WTC11 (cell line): ENCODE results near the gene PCBP3. TPM values are rescaled to one million over a fixed set of nuclear protein-coding genes. Genes with fewer than 3 reads are reported as not detected.

Experiments used
- ATAC-seq: fragments of 200-7000 bp; cut with Tn5 transposase; 2 replicates; pipeline ENCODE4 v1.10.0; 2021; ENCODE audit warnings: mild to moderate bottlenecking, moderate library complexity
- CTCF ChIA-PET: fragments of 300-600 bp; sonication (Branson Sonifier 250); formaldehyde crosslinking; loops from one replicate; lab custom pipeline; 2021; ENCODE audit warnings: antibody characterized with exemption; lab: Charles Lee
- POLR2A ChIA-PET: fragments of 350-600 bp; sonication (Branson Sonifier 250); formaldehyde crosslinking; loops from one replicate; lab custom pipeline; 2021; ENCODE audit warnings: antibody characterized with exemption; lab: Charles Lee
- DNase-seq: peaks from one replicate; pipeline ENCODE4 v3.0.0; 2021; ENCODE audit warnings: low spot score
- H3K27ac Mint-ChIP-seq: 2 replicates; pipeline ENCODE4 v1.8.0; 2021; ENCODE audit warnings: mixed read lengths
- H3K27me3 Mint-ChIP-seq: 2 replicates; pipeline ENCODE4 v1.8.0; 2021; ENCODE audit warnings: low read depth, mild to moderate bottlenecking, moderate library complexity, mixed read lengths
- H3K36me3 Mint-ChIP-seq: 2 replicates; pipeline ENCODE4 v1.8.0; 2021; ENCODE audit warnings: mixed read lengths
- H3K4me1 Mint-ChIP-seq: 2 replicates; pipeline ENCODE4 v1.8.0; 2022; ENCODE audit warnings: mixed read lengths
- H3K4me3 Mint-ChIP-seq: 2 replicates; pipeline ENCODE4 v1.8.0; 2021; ENCODE audit warnings: mild to moderate bottlenecking, moderate library complexity, mixed read lengths
- H3K9me3 Mint-ChIP-seq: 2 replicates; pipeline ENCODE4 v1.8.0; 2021; ENCODE audit warnings: mixed read lengths
- AR ChIP-seq: fragments of 250-450 bp; sonication (Bioruptor Pico); IDR thresholded peaks from 2 replicates; pipeline ENCODE4 v1.9.0; 2021; ENCODE audit warnings: mild to moderate bottlenecking
- CREB1 ChIP-seq: sonication (generic); formaldehyde crosslinking; IDR thresholded peaks from 2 replicates; pipeline ENCODE4 v1.8.0; 2023; ENCODE audit warnings: mild to moderate bottlenecking, missing genetic modification reagents
- CREM ChIP-seq: sonication (generic); formaldehyde crosslinking; IDR thresholded peaks from 2 replicates; pipeline ENCODE4 v1.8.1; 2022; ENCODE audit warnings: mild to moderate bottlenecking, missing genetic modification reagents, moderate library complexity
- EMX1 ChIP-seq: fragments of 250-450 bp; sonication (Bioruptor Pico); IDR thresholded peaks from 2 replicates; pipeline ENCODE4 v1.8.0; 2021; ENCODE audit warnings: mild to moderate bottlenecking
- ERG ChIP-seq: fragments of 250-450 bp; sonication (Bioruptor Pico); IDR thresholded peaks from 2 replicates; pipeline ENCODE4 v1.8.0; 2021; ENCODE audit warnings: mild to moderate bottlenecking
- FOXP1 ChIP-seq: sonication (generic); formaldehyde crosslinking; IDR thresholded peaks from 2 replicates; pipeline ENCODE4 v1.8.0; 2022; ENCODE audit warnings: missing genetic modification reagents, mild to moderate bottlenecking, moderate library complexity, borderline replicate concordance
- FOXP4 ChIP-seq: sonication (generic); formaldehyde crosslinking; IDR thresholded peaks from 2 replicates; pipeline ENCODE4 v1.8.0; 2022; ENCODE audit warnings: mild to moderate bottlenecking, missing genetic modification reagents
- IRF2 ChIP-seq: sonication (generic); formaldehyde crosslinking; IDR thresholded peaks from 2 replicates; pipeline ENCODE4 v1.8.0; 2022; ENCODE audit warnings: low read depth, missing genetic modification reagents, borderline replicate concordance
- KAT7 ChIP-seq: sonication (generic); formaldehyde crosslinking; IDR thresholded peaks from 2 replicates; pipeline ENCODE4 v1.8.1; 2023; ENCODE audit warnings: missing genetic modification reagents, mild to moderate bottlenecking, borderline replicate concordance
- NR1H2 ChIP-seq: sonication (generic); formaldehyde crosslinking; IDR thresholded peaks from 2 replicates; pipeline ENCODE4 v1.9.0; 2021; ENCODE audit warnings: mild to moderate bottlenecking, moderate library complexity, missing genetic modification reagents
- OVOL2 ChIP-seq: fragments of 250-450 bp; sonication (Bioruptor Pico); IDR thresholded peaks from 2 replicates; pipeline ENCODE4 v1.9.0; 2021; ENCODE audit warnings: mild to moderate bottlenecking, borderline replicate concordance
- PRDM15 ChIP-seq: sonication (generic); formaldehyde crosslinking; IDR thresholded peaks from 2 replicates; pipeline ENCODE4 v1.8.0; 2022; ENCODE audit warnings: missing genetic modification reagents
- PREB ChIP-seq: sonication (generic); formaldehyde crosslinking; IDR thresholded peaks from 2 replicates; pipeline ENCODE4 v1.8.1; 2022; ENCODE audit warnings: mild to moderate bottlenecking, missing genetic modification reagents, moderate library complexity, borderline replicate concordance
- SMAD4 ChIP-seq: sonication (generic); formaldehyde crosslinking; IDR thresholded peaks from 2 replicates; pipeline ENCODE4 v1.8.0; 2022; ENCODE audit warnings: mild to moderate bottlenecking, missing genetic modification reagents
- ZNF121 ChIP-seq: sonication (generic); formaldehyde crosslinking; IDR thresholded peaks from 2 replicates; pipeline ENCODE4 v1.8.0; 2023; ENCODE audit warnings: missing genetic modification reagents
- ZNF138 ChIP-seq: sonication (generic); formaldehyde crosslinking; conservative IDR thresholded peaks from 2 replicates; pipeline ENCODE4 v1.8.1; 2022; ENCODE audit warnings: mild to moderate bottlenecking, moderate library complexity, missing genetic modification reagents
- ZNF232 ChIP-seq: sonication (generic); formaldehyde crosslinking; IDR thresholded peaks from 2 replicates; pipeline ENCODE4 v1.8.0; 2022; ENCODE audit warnings: mild to moderate bottlenecking, missing genetic modification reagents
- ZNF263 ChIP-seq: sonication (generic); formaldehyde crosslinking; IDR thresholded peaks from 2 replicates; pipeline ENCODE4 v1.8.1; 2022; ENCODE audit warnings: low read depth, mild to moderate bottlenecking, moderate library complexity, missing genetic modification reagents
- total RNA-seq: library from RNA; stranded (reverse); gene quantifications from 3 replicates; pipeline ENCODE4 v1.2.3, GENCODE V29; 2021

Gene PCBP3
- total RNA-seq, 1 experiment from 2014 or later: 8.5 TPM

- TF ChIP-seq ERG (CRISPR knock-in tag): no peak
- no peak for TF ChIP-seq EMX1 (CRISPR knock-in tag)
- no peak for TF ChIP-seq ZNF121 (CRISPR knock-in tag)
- no peak for TF ChIP-seq CREB1 (CRISPR knock-in tag)
Observed at GRCh38 chr21:45867041-45867666, 223.6 kb downstream of the PCBP3 start (continued).

GRCh38 chr21:45867671-45868081 lies 224.2 kb downstream of the PCBP3 start:
- H3K4me1 Mint-ChIP-seq: no peaks in the 10 kb centered on the region
- POLR2A ChIA-PET: no interaction called here

More at GRCh38 chr21:45867671-45868081, 224.2 kb downstream of the PCBP3 start:
- Mint-ChIP-seq H3K27ac (no peak overlapping the region; the same call in 1 of the 2 replicates), H3K4me3 (no peak overlapping the region), H3K9me3 (no peaks in the 10 kb centered on the region), H3K36me3 (no peaks in the 10 kb centered on the region), H3K27me3 (no peaks in the 10 kb centered on the region)
- ATAC-seq (no peak), DNase-seq (no peak)
- CTCF ChIA-PET: interaction anchor here (2.0 kb wide), 1 partner anchor 12 kb away, joined by 8 read pairs; no protein-coding TSS in a partner anchor
- TF ChIP-seq ZNF263 (CRISPR knock-in tag) (no peak), AR (CRISPR knock-in tag) (no peak), IRF2 (CRISPR knock-in tag) (no peak), OVOL2 (no peak), CREB1 (CRISPR knock-in tag) (no peak), CREM (no peak), PRDM15 (CRISPR knock-in tag) (no peak), NR1H2 (no peak), ZNF232 (no peak), FOXP4 (CRISPR knock-in tag) (no peak), ZNF138 (CRISPR knock-in tag) (no peak), PREB (CRISPR knock-in tag) (no peak), KAT7 (CRISPR knock-in tag) (no peak), SMAD4 (CRISPR knock-in tag) (no peak), FOXP1 (CRISPR knock-in tag) (no peak)
